ENCODE results near the gene MARK2. TPM values are rescaled to one million over a fixed set of nuclear protein-coding genes. Genes with fewer than 3 reads are reported as not detected.
"Not testable (repeated sequence)": the region's sequence is repeated elsewhere in the genome, so short reads cannot be mapped to it uniquely, and the experiment has no call there.

Gene MARK2
- total RNA-seq: 13.1 TPM
- polyA plus RNA-seq: 21.6 TPM

GRCh38 chr11:63838678-63839507, at the start of gene MARK2:
TSS of gene MARK2 (plus strand) at chr11:63839110. CDS start at chr11:63839507, 397 bp downstream.
- WGBS: under 1% methylated on average over 100 of the region's 100 CpGs
- Histone ChIP-seq H3K36me3 (ENCODE audit: insufficient read depth) (no peaks in the 10 kb centered on the region), H3K4me1 (ENCODE audit: insufficient read depth) (no peaks in the 10 kb centered on the region), H3K4me3 (ENCODE audit: low read depth, low read length) (peak within 1 kb of the TSS; percentile 89), H3K27ac (ENCODE audit: low read depth) (peak within 1 kb of the TSS; percentile 15)
- DNase-seq (ENCODE audit: extremely low spot score): peak; percentile 96

- Histone ChIP-seq H3K36me3 (ENCODE audit: insufficient read depth) (no peaks in the 10 kb centered on the region), H3K4me3 (ENCODE audit: low read depth, low read length) (no peak overlapping the region), H3K27ac (ENCODE audit: low read depth) (no peak overlapping the region), H3K4me1 (ENCODE audit: insufficient read depth) (no peaks in the 10 kb centered on the region)
- WGBS: 86% methylated on average over 6 of the region's 6 CpGs
- DNase-seq (ENCODE audit: extremely low spot score): no peak
These were observed 47.3 kb upstream of the MARK2 start for GRCh38 chr11:63791495-63792167.

GRCh38 chr11:63793161-63793560, 45.7 kb upstream of the MARK2 start:
- no peak overlapping the region for H3K27ac ChIP-seq (ENCODE audit: low read depth)
- no peaks in the 10 kb centered on the region for H3K36me3 ChIP-seq (ENCODE audit: insufficient read depth)
- H3K4me1 ChIP-seq (ENCODE audit: insufficient read depth): no peaks in the 10 kb centered on the region
- no peak overlapping the region for H3K4me3 ChIP-seq (ENCODE audit: low read depth, low read length)
- no peak for DNase-seq (ENCODE audit: extremely low spot score)

GRCh38 chr11:63795066-63795465, 43.8 kb upstream of the MARK2 start:
- no peak for DNase-seq (ENCODE audit: extremely low spot score)
- no peaks in the 10 kb centered on the region for H3K4me1 ChIP-seq (ENCODE audit: insufficient read depth)
- H3K27ac ChIP-seq (ENCODE audit: low read depth): no peak overlapping the region
- WGBS: 84% methylated on average over 11 of the region's 11 CpGs
- no peaks in the 10 kb centered on the region for H3K36me3 ChIP-seq (ENCODE audit: insufficient read depth)
- no peak overlapping the region for H3K4me3 ChIP-seq (ENCODE audit: low read depth, low read length)

- no peak for DNase-seq (ENCODE audit: extremely low spot score)
- Histone ChIP-seq H3K4me1 (ENCODE audit: insufficient read depth) (no peaks in the 10 kb centered on the region), H3K27ac (ENCODE audit: low read depth) (no peak overlapping the region), H3K4me3 (ENCODE audit: low read depth, low read length) (no peak overlapping the region), H3K36me3 (ENCODE audit: insufficient read depth) (no peaks in the 10 kb centered on the region)
- 90% methylated on average over 5 of the region's 5 CpGs for WGBS
These were observed 38.0 kb upstream of the MARK2 start for GRCh38 chr11:63800921-63801320.

- H3K36me3 ChIP-seq (ENCODE audit: insufficient read depth): no peaks in the 10 kb centered on the region
- DNase-seq (ENCODE audit: extremely low spot score): no peak
- no peak overlapping the region for H3K4me3 ChIP-seq (ENCODE audit: low read depth, low read length)
- no peak overlapping the region for H3K27ac ChIP-seq (ENCODE audit: low read depth)
- WGBS: 72% methylated on average over 10 of the region's 10 CpGs
- H3K4me1 ChIP-seq (ENCODE audit: insufficient read depth): no peaks in the 10 kb centered on the region
These were observed 36.1 kb upstream of the MARK2 start for GRCh38 chr11:63802637-63803414.

- H3K27ac ChIP-seq (ENCODE audit: low read depth): no peak overlapping the region
- WGBS: 65% methylated on average over 6 of the region's 6 CpGs
These were observed 34.7 kb upstream of the MARK2 start for GRCh38 chr11:63804259-63804658.

GRCh38 chr11:63805844-63806415, 33.0 kb upstream of the MARK2 start:
- 80% methylated on average over 9 of the region's 9 CpGs for WGBS
- Histone ChIP-seq H3K27ac (ENCODE audit: low read depth) (no peak overlapping the region), H3K36me3 (ENCODE audit: insufficient read depth) (no peaks in the 10 kb centered on the region), H3K4me1 (ENCODE audit: insufficient read depth) (no peaks in the 10 kb centered on the region), H3K4me3 (ENCODE audit: low read depth, low read length) (no peak overlapping the region)
- no peak for DNase-seq (ENCODE audit: extremely low spot score)

More at GRCh38 chr11:63804259-63804658, 34.7 kb upstream of the MARK2 start:
- Histone ChIP-seq H3K36me3 (ENCODE audit: insufficient read depth) (no peaks in the 10 kb centered on the region), H3K4me3 (ENCODE audit: low read depth, low read length) (no peak overlapping the region), H3K4me1 (ENCODE audit: insufficient read depth) (no peaks in the 10 kb centered on the region)
- DNase-seq (ENCODE audit: extremely low spot score): peak; percentile 51

GRCh38 chr11:63810383-63810782, 28.5 kb upstream of the MARK2 start:
- 94% methylated on average over 11 of the region's 11 CpGs for WGBS
- not testable (repeated sequence) for H3K36me3 ChIP-seq (ENCODE audit: insufficient read depth); H3K4me3 ChIP-seq (ENCODE audit: low read depth, low read length); H3K4me1 ChIP-seq (ENCODE audit: insufficient read depth); DNase-seq (ENCODE audit: extremely low spot score); H3K27ac ChIP-seq (ENCODE audit: low read depth)

GRCh38 chr11:63811522-63811921, 27.4 kb upstream of the MARK2 start:
- no peak overlapping the region for H3K27ac ChIP-seq (ENCODE audit: low read depth)
- no peaks in the 10 kb centered on the region for H3K4me1 ChIP-seq (ENCODE audit: insufficient read depth)
- no peak for DNase-seq (ENCODE audit: extremely low spot score)
- 80% methylated on average over 3 of the region's 3 CpGs for WGBS
- no peak overlapping the region for H3K4me3 ChIP-seq (ENCODE audit: low read depth, low read length)
- H3K36me3 ChIP-seq (ENCODE audit: insufficient read depth): no peaks in the 10 kb centered on the region

- Histone ChIP-seq H3K4me1 (ENCODE audit: insufficient read depth) (no peaks in the 10 kb centered on the region), H3K4me3 (ENCODE audit: low read depth, low read length) (peak within 1 kb of the TSS; percentile 65), H3K27ac (ENCODE audit: low read depth) (no peak within 1 kb of the TSS), H3K36me3 (ENCODE audit: insufficient read depth) (no peaks in the 10 kb centered on the region)
- under 1% methylated on average over 65 of the region's 65 CpGs for WGBS
- DNase-seq (ENCODE audit: extremely low spot score): no peak
These were observed 25.8 kb upstream of the MARK2 start, which contains the start of gene SPINDOC for GRCh38 chr11:63813035-63813562. TSS of gene SPINDOC (plus strand) at chr11:63813456. CDS start at chr11:63813687, 231 bp downstream.

GRCh38 chr11:63813563-63814382, 25.1 kb upstream of the MARK2 start:
- Histone ChIP-seq H3K4me1 (ENCODE audit: insufficient read depth) (no peaks in the 10 kb centered on the region), H3K36me3 (ENCODE audit: insufficient read depth) (no peaks in the 10 kb centered on the region), H3K4me3 (ENCODE audit: low read depth, low read length) (peak overlapping the region; percentile 65), H3K27ac (ENCODE audit: low read depth) (no peak overlapping the region)
- DNase-seq (ENCODE audit: extremely low spot score): no peak
- under 1% methylated on average over 74 of the region's 74 CpGs for WGBS

Measured in urinary bladder (tissue), 4 donors.